SH-SY5Y (cell line): ENCODE results near the gene PNLIPRP1.

Source experiments
- GATA2 ChIP-seq: IDR thresholded peaks from 2 replicates; pipeline ENCODE4 v1.6.1; 2011; ENCODE audit warnings: mild to moderate bottlenecking, low read depth, low read length
- GATA3 ChIP-seq: IDR thresholded peaks from 2 replicates; pipeline ENCODE4 v1.6.1; 2011; ENCODE audit warnings: low read depth, mild to moderate bottlenecking, low read length, moderate library complexity

Gene PNLIPRP1

GRCh38 chr10:116590590-116591444 lies at the start of gene PNLIPRP1:
Gene PNLIPRP1, plus strand, starts transcription at chr10:116590959. Its CDS starts 171 bp downstream, at chr10:116591130.
- TF ChIP-seq GATA3 (no peak), GATA2 (no peak)

- TF ChIP-seq GATA3 (no peak), GATA2 (no peak)
These were observed 48.6 kb upstream of the PNLIPRP1 start for GRCh38 chr10:116542007-116542677.

GRCh38 chr10:116545122-116545521 lies 45.6 kb upstream of the PNLIPRP1 start:
- no peak for TF ChIP-seq GATA3
- no peak for TF ChIP-seq GATA2

- TF ChIP-seq GATA2 (no peak), GATA3 (no peak)
These were observed 45.0 kb upstream of the PNLIPRP1 start, which contains the start of gene PNLIP for GRCh38 chr10:116545756-116546155. Gene PNLIP, plus strand, starts transcription at chr10:116545931. Its CDS starts 162 bp downstream, at chr10:116546093.

- TF ChIP-seq GATA2 (no peak), GATA3 (no peak)
These were observed 42.5 kb upstream of the PNLIPRP1 start for GRCh38 chr10:116548301-116548700.

- no peak for TF ChIP-seq GATA3
- no peak for TF ChIP-seq GATA2
These were observed 37.3 kb upstream of the PNLIPRP1 start for GRCh38 chr10:116553378-116553980.

GRCh38 chr10:116554628-116555027 lies 36.1 kb upstream of the PNLIPRP1 start:
- TF ChIP-seq GATA3 (no peak), GATA2 (no peak)

- no peak for TF ChIP-seq GATA3
- no peak for TF ChIP-seq GATA2
These were observed 34.9 kb upstream of the PNLIPRP1 start for GRCh38 chr10:116555880-116556279.

GRCh38 chr10:116557305-116557880 lies 33.4 kb upstream of the PNLIPRP1 start:
- no peak for TF ChIP-seq GATA2
- TF ChIP-seq GATA3 = no peak

- TF ChIP-seq GATA3 (no peak), GATA2 (no peak)
These were observed 25.2 kb upstream of the PNLIPRP1 start for GRCh38 chr10:116565534-116565933.

- TF ChIP-seq GATA2 = no peak
- no peak for TF ChIP-seq GATA3
These were observed 23.8 kb upstream of the PNLIPRP1 start for GRCh38 chr10:116566932-116567331.

GRCh38 chr10:116567335-116567734 lies 23.4 kb upstream of the PNLIPRP1 start:
- no peak for TF ChIP-seq GATA2

GRCh38 chr10:116574797-116575196 lies 16.0 kb upstream of the PNLIPRP1 start:
- TF ChIP-seq GATA3 (no peak), GATA2 (no peak)
